ENCODE data around the gene LTBR.
A peak's percentile ranks its signal among the peaks of the same experiment; 100 is the strongest.

Gene LTBR

DNA sequence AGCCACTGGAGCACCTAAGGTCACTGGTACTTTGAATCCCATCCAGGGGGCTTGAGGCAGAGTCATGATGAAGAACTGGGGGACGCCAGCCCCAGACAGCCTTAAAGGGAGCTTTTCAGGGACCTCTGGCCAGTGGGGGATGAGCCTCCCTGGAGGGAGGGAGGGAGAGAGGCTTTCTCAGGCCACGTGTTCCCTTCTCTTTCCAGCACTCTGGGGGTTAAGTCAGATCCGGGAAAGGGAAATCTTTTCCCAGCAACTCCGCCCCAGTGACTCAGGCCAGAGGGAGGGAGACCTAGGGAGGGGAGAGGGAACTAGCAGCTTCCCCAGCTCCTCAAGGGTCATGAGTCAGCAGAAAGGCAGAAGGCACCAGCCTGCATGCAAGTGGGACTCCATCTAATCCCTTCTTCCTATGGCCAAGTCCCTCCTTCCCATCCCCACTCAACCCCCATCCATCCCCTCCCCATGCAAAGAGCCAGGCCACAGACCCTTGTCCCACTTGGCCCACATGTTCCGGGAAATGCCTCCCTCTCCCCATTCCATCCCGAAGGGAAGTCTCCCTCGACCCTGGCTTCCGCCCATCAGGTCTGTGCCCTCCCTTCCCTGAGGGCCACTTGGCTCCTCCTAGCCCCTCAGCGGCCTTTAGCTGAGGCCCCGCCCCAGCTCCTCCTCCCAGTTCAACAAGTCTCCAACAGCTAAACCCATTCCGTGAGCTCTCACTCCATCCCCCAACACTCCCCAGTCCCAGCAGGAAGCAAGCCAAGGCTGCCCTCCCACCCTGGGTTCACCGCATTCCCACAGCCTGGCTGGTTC, 47.7 kb upstream of the LTBR start (continued):
- TF ChIP-seq ZNF157 (tag by site-specific recombination; IDR thresholded peaks at IDR 0.05) (no peak), ZNF146 (tag by site-specific recombination; IDR thresholded peaks at IDR 0.05) (no peak), ZNF423 (tag by site-specific recombination; IDR thresholded peaks at IDR 0.05) (0 out of 2 replicates have a peak, but pooled peaks have one; percentile 14), ZNF629 (tag by site-specific recombination; IDR thresholded peaks at IDR 0.05) (peak; percentile 86), KLF8 (tag by site-specific recombination; IDR thresholded peaks at IDR 0.05) (peak; percentile 90), ZNF155 (tag by site-specific recombination; IDR thresholded peaks at IDR 0.05) (no peak), ZNF785 (tag by site-specific recombination; IDR thresholded peaks at IDR 0.05) (no peak), ZNF354C (tag by site-specific recombination; IDR thresholded peaks at IDR 0.05; ENCODE audit: borderline replicate concordance, low read depth) (no peak), ZNF596 (tag by site-specific recombination; IDR thresholded peaks at IDR 0.05) (no peak), ZNF292 (tag by site-specific recombination; IDR thresholded peaks at IDR 0.05; ENCODE audit: borderline replicate concordance, low read depth) (no peak), ZNF555 (tag by site-specific recombination; conservative IDR thresholded peaks at IDR 0.05) (no peak), OVOL3 (tag by site-specific recombination; IDR thresholded peaks at IDR 0.05) (peak; percentile 60; the same call in 1 of the 2 replicates), ZNF37A (tag by site-specific recombination; IDR thresholded peaks at IDR 0.05) (no peak), ZNF677 (tag by site-specific recombination; IDR thresholded peaks at IDR 0.05) (no peak), ZNF529 (tag by site-specific recombination; IDR thresholded peaks at IDR 0.05; ENCODE audit: insufficient replicate concordance) (no peak), ZNF366 (tag by site-specific recombination; conservative IDR thresholded peaks at IDR 0.05) (peak; percentile 98), KLF9 (tag by site-specific recombination; IDR thresholded peaks at IDR 0.05; ENCODE audit: low read depth) (peak; percentile 78), ZNF341 (tag by site-specific recombination; IDR thresholded peaks at IDR 0.05; ENCODE audit: low read depth) (peak; percentile 93), ZBTB8A (tag by site-specific recombination; IDR thresholded peaks at IDR 0.05) (peak; percentile 97)
- TF ChIP-seq, protein P1, sequence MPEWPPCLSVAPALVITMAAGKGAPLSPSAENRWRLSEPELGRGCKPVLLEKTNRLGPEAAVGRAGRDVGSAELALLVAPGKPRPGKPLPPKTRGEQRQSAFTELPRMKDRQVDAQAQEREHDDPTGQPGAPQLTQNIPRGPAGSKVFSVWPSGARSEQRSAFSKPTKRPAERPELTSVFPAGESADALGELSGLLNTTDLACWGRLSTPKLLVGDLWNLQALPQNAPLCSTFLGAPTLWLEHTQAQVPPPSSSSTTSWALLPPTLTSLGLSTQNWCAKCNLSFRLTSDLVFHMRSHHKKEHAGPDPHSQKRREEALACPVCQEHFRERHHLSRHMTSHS (tag by site-specific recombination; IDR thresholded peaks at IDR 0.05), result no peak
- TF ChIP-seq, protein P2, sequence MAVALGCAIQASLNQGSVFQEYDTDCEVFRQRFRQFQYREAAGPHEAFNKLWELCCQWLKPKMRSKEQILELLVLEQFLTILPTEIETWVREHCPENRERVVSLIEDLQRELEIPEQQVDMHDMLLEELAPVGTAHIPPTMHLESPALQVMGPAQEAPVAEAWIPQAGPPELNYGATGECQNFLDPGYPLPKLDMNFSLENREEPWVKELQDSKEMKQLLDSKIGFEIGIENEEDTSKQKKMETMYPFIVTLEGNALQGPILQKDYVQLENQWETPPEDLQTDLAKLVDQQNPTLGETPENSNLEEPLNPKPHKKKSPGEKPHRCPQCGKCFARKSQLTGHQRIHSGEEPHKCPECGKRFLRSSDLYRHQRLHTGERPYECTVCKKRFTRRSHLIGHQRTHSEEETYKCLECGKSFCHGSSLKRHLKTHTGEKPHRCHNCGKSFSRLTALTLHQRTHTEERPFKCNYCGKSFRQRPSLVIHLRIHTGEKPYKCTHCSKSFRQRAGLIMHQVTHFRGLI (tag by site-specific recombination; IDR thresholded peaks at IDR 0.05), result no peak
- TF ChIP-seq, protein P3, sequence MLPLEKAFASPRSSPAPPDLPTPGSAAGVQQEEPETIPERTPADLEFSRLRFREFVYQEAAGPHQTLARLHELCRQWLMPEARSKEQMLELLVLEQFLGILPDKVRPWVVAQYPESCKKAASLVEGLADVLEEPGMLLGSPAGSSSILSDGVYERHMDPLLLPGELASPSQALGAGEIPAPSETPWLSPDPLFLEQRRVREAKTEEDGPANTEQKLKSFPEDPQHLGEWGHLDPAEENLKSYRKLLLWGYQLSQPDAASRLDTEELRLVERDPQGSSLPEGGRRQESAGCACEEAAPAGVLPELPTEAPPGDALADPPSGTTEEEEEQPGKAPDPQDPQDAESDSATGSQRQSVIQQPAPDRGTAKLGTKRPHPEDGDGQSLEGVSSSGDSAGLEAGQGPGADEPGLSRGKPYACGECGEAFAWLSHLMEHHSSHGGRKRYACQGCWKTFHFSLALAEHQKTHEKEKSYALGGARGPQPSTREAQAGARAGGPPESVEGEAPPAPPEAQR (tag by site-specific recombination; IDR thresholded peaks at IDR 0.05), result no peak
- TF ChIP-seq, protein P4, sequence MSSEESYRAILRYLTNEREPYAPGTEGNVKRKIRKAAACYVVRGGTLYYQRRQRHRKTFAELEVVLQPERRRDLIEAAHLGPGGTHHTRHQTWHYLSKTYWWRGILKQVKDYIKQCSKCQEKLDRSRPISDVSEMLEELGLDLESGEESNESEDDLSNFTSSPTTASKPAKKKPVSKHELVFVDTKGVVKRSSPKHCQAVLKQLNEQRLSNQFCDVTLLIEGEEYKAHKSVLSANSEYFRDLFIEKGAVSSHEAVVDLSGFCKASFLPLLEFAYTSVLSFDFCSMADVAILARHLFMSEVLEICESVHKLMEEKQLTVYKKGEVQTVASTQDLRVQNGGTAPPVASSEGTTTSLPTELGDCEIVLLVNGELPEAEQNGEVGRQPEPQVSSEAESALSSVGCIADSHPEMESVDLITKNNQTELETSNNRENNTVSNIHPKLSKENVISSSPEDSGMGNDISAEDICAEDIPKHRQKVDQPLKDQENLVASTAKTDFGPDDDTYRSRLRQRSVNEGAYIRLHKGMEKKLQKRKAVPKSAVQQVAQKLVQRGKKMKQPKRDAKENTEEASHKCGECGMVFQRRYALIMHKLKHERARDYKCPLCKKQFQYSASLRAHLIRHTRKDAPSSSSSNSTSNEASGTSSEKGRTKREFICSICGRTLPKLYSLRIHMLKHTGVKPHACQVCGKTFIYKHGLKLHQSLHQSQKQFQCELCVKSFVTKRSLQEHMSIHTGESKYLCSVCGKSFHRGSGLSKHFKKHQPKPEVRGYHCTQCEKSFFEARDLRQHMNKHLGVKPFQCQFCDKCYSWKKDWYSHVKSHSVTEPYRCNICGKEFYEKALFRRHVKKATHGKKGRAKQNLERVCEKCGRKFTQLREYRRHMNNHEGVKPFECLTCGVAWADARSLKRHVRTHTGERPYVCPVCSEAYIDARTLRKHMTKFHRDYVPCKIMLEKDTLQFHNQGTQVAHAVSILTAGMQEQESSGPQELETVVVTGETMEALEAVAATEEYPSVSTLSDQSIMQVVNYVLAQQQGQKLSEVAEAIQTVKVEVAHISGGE (tag by site-specific recombination; conservative IDR thresholded peaks at IDR 0.05; ENCODE audit: low read depth), result peak; percentile 48; the same call in 1 of the 2 replicates
- TF ChIP-seq, protein P5, sequence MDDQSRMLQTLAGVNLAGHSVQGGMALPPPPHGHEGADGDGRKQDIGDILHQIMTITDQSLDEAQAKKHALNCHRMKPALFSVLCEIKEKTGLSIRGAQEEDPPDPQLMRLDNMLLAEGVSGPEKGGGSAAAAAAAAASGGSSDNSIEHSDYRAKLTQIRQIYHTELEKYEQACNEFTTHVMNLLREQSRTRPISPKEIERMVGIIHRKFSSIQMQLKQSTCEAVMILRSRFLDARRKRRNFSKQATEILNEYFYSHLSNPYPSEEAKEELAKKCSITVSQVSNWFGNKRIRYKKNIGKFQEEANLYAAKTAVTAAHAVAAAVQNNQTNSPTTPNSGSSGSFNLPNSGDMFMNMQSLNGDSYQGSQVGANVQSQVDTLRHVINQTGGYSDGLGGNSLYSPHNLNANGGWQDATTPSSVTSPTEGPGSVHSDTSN (CRISPR knock-in tag; IDR thresholded peaks at IDR 0.05), result no peak
- TF ChIP-seq, protein P6, sequence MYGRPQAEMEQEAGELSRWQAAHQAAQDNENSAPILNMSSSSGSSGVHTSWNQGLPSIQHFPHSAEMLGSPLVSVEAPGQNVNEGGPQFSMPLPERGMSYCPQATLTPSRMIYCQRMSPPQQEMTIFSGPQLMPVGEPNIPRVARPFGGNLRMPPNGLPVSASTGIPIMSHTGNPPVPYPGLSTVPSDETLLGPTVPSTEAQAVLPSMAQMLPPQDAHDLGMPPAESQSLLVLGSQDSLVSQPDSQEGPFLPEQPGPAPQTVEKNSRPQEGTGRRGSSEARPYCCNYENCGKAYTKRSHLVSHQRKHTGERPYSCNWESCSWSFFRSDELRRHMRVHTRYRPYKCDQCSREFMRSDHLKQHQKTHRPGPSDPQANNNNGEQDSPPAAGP (tag by site-specific recombination; IDR thresholded peaks at IDR 0.05), result peak; percentile 82
- TF ChIP-seq, protein P7, sequence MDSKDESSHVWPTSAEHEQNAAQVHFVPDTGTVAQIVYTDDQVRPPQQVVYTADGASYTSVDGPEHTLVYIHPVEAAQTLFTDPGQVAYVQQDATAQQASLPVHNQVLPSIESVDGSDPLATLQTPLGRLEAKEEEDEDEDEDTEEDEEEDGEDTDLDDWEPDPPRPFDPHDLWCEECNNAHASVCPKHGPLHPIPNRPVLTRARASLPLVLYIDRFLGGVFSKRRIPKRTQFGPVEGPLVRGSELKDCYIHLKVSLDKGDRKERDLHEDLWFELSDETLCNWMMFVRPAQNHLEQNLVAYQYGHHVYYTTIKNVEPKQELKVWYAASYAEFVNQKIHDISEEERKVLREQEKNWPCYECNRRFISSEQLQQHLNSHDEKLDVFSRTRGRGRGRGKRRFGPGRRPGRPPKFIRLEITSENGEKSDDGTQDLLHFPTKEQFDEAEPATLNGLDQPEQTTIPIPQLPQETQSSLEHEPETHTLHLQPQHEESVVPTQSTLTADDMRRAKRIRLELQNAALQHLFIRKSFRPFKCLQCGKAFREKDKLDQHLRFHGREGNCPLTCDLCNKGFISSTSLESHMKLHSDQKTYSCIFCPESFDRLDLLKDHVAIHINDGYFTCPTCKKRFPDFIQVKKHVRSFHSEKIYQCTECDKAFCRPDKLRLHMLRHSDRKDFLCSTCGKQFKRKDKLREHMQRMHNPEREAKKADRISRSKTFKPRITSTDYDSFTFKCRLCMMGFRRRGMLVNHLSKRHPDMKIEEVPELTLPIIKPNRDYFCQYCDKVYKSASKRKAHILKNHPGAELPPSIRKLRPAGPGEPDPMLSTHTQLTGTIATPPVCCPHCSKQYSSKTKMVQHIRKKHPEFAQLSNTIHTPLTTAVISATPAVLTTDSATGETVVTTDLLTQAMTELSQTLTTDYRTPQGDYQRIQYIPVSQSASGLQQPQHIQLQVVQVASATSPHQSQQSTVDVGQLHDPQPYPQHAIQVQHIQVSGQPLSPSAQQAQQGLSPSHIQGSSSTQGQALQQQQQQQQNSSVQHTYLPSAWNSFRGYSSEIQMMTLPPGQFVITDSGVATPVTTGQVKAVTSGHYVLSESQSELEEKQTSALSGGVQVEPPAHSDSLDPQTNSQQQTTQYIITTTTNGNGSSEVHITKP (tag by site-specific recombination; IDR thresholded peaks at IDR 0.05), result peak; percentile 95
